RWPE1 (cell line): ENCODE results near the gene IFI44L.

Experiments
- CTCF ChIA-PET: fragments of 350-600 bp; sonication (Branson Sonifier 250); formaldehyde crosslinking; extraction: SDS; loops from one replicate; lab custom pipeline; 2021; lab: Yijun Ruan, JAX
- POLR2A ChIA-PET: fragments of 400-600 bp; formaldehyde crosslinking; extraction: SDS; loops from one replicate; lab custom pipeline; 2020; ENCODE audit warnings: antibody characterized with exemption; ENCODE audit not compliant: low non-redundant PET; lab: Yijun Ruan, JAX
- DNase-seq: peaks from one replicate; pipeline ENCODE4 v3.0.0; 2012; ENCODE audit warnings: low spot score
- H3K27ac ChIP-seq: fragments of 450-650 bp; 2 replicates; pipeline ENCODE4 v1.5.1; 2017
- TF ChIP-seq, protein P1 (sequence below): fragments of 450-650 bp; conservative IDR thresholded peaks from 2 replicates; pipeline ENCODE4 v1.5.1; 2017; ENCODE audit warnings: low read depth, mild to moderate bottlenecking

IFI44L gene

DNA sequence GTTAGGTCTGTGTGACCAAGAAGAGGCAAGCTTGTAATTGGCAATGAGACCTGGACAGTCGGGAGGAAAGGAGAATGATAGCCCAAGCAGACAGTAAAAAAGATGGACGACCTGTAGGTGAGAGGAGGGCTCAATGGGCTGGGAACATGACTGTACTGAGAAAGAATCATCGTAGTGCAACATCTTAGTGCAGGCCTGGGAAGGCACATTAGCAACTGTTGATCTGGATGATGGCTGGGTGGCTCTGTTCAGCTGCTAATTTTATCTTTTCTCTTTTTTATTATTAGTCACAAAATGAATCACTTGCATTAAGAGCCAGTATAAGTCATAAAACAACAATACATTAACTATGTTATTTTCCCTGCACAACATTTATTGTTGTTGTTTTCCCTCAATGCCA, 62.2 kb downstream of the IFI44L start:
- no peak overlapping the region for H3K27ac ChIP-seq
- TF ChIP-seq, protein P1, sequence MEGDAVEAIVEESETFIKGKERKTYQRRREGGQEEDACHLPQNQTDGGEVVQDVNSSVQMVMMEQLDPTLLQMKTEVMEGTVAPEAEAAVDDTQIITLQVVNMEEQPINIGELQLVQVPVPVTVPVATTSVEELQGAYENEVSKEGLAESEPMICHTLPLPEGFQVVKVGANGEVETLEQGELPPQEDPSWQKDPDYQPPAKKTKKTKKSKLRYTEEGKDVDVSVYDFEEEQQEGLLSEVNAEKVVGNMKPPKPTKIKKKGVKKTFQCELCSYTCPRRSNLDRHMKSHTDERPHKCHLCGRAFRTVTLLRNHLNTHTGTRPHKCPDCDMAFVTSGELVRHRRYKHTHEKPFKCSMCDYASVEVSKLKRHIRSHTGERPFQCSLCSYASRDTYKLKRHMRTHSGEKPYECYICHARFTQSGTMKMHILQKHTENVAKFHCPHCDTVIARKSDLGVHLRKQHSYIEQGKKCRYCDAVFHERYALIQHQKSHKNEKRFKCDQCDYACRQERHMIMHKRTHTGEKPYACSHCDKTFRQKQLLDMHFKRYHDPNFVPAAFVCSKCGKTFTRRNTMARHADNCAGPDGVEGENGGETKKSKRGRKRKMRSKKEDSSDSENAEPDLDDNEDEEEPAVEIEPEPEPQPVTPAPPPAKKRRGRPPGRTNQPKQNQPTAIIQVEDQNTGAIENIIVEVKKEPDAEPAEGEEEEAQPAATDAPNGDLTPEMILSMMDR = no peak
- no peak for DNase-seq
- ChIA-PET POLR2A (no interaction called here), CTCF (no interaction called here)

DNA sequence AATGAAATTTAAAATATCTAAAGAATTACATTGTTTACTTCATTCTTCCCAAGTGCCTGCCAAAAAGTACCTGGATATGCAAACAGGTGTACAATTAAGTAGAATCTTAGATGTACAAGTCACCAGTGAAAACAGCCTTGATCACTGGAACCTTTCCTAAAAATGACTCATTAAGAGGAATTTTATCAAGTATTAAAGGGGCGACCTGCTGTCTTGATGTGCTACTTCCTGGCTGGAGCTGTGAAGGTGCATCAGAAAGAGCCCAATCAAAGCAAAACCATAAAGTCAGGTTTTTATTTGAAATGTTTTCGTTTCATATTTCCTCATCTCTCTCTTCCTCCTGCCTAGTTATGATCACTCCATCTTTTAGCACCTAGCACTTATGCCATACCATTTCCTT, 62.8 kb downstream of the IFI44L start:
- CTCF ChIA-PET = no interaction called here
- POLR2A ChIA-PET = no interaction called here
- H3K27ac ChIP-seq = no peak overlapping the region
- TF ChIP-seq, protein P1 = no peak
- DNase-seq = no peak

DNA sequence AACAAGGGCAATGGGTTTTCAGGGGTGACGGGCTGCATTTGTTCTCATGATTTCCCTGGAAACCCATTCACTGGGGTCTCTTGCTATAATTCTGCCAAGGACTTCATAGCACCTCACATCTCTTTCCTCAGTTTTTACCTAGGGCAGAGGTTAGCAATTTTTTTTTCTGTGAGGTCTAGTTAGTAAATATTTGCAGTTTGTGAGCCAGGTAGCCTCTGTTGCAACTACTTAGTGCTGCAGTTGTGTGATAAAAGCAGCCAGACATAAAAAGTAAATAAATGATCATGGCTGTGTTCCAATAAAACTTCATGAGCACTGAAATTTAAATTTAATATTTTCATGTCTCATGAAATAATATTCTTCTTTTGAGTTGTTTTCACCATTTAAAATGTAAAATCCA, 67.1 kb downstream of the IFI44L start:
- no peak for DNase-seq
- ChIA-PET CTCF (interaction anchor here (1.4 kb wide), 1 partner anchor 556 kb away, joined by 5 read pairs; no protein-coding TSS in a partner anchor), POLR2A (no interaction called here)
- TF ChIP-seq, protein P1 = no peak
- H3K27ac ChIP-seq = no peak overlapping the region

DNA sequence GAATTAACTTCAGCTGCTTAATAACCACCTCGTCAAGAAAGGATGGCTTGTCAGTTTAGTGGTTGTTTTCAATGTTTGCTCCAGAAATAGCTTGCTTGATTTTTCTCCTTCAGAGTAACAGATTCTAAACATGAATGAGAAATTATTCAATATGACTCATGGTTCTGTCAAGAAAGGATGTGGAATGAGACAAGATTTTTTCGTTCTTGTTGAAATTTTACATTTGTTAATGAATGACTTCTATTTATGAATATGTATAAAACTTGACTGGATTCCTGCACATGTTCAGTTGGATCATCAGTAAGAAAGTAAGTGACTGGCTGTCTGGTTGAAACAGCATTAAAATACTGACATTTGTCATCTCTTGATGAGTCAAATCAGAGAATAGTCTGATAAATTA, 67.7 kb downstream of the IFI44L start:
- no peak for DNase-seq
- TF ChIP-seq, protein P1 = no peak
- no peak overlapping the region for H3K27ac ChIP-seq
- ChIA-PET POLR2A (no interaction called here), CTCF (no interaction called here)

DNA sequence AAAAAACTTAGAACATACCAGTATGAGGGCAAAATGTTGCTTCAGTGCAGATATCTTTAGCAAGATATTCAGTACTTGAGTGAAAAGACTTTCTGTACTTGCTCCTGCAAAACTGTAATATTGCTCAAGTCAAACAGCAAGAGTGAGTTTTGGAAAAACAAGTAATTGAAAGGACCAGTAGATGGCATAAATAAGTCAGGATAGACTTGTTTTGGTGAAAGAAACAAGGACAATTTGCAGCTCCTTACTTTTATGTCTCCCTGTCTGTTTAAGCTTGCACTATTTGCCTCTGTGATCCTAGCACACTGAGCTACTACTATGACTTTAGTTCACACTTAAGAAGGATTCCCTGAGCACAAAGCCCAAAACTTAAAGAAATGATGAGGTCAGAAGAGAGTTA, 68.4 kb downstream of the IFI44L start:
- peak; percentile 20 for DNase-seq
- TF ChIP-seq, protein P1 = peak; percentile 21; the same call in 1 of the 2 replicates
- no peak overlapping the region for H3K27ac ChIP-seq
- POLR2A ChIA-PET = no interaction called here
- CTCF ChIA-PET = no interaction called here

DNA sequence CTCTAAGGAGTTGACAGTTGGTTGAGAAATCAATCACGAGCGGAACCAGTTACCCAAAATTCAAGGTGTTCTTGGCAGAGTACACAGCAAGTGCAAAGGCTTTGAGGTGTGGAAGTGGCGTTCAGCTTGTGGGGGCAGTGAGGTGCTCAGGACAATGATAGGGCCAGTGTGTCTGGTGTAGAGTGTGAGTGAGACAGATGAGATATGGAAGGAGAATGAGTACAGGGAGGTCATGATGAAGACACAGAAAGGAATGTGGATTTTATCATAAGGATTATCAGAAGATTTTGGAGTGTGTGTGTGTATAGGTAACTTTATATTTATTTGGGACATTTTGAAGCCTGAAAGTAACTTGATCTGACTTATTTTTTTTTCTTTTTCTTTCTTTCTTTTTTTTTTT, 70.3 kb downstream of the IFI44L start:
- POLR2A ChIA-PET = no interaction called here
- CTCF ChIA-PET = interaction anchor here (0.6 kb wide), 1 partner anchor 62 kb away, joined by 4 read pairs; no protein-coding TSS in a partner anchor
- no peak overlapping the region for H3K27ac ChIP-seq
- no peak for DNase-seq
- TF ChIP-seq, protein P1 = no peak
